Putamen (tissue), 1 donor: ENCODE measurements around the gene MRGPRG.
"Not testable (repeated sequence)": the region's sequence is repeated elsewhere in the genome, so short reads cannot be mapped to it uniquely, and the experiment has no call there.

Source experiments
- DNase-seq: peaks from one replicate; pipeline ENCODE4 v3.0.0-alpha.2; 2016; ENCODE audit warnings: low spot score

MRGPRG gene

GRCh38 chr11:3174387-3174786 lies 44.2 kb downstream of the MRGPRG start:
- no peak for DNase-seq

DNA sequence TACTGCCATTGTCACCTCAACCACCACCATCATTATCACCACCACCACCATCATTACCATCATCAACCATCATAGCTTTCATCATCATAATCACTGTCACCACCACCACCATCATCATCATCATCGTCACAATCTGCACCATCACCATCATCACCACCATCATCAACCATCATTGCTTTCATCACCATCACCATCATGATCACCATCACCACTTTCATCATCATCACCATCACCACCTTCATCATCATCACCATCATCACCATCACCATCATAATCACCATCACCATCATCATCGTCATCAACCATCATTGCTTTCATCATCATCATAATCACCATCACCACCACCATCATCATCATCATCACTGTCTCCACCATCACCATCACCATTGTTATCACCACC lies 44.8 kb downstream of the MRGPRG start:
- DNase-seq, result no peak

DNA sequence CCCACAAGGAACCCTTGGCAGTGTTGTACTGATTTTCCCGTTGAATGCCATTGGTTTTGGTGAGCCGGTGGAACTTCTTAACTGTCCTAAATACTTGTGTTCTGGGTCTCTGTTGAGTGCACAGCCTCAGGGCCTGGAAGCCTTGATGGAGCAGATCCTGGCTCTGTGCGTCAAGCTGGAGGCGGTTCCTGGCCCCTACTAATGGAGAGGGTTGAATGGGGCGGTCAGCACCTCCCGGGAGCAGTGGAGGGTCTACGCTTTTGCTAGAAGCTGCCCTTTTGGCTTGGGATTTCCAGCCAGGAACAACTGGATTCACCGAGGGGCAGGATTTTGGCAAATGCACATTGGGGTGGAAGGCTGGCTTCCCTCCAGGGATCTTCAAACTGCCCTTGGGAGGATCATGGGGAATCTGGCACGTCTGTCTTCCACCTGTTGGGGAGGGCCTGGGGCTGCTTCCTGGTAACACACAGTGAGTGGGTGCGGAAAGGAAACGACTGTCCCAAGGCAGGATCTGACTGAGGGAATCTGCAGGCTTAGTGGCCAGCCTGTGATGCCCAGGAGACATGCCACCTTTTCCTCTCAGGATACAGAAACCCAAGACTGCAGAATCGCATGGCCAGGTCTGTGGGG lies 46.6 kb downstream of the MRGPRG start:
- DNase-seq, result no peak

DNA sequence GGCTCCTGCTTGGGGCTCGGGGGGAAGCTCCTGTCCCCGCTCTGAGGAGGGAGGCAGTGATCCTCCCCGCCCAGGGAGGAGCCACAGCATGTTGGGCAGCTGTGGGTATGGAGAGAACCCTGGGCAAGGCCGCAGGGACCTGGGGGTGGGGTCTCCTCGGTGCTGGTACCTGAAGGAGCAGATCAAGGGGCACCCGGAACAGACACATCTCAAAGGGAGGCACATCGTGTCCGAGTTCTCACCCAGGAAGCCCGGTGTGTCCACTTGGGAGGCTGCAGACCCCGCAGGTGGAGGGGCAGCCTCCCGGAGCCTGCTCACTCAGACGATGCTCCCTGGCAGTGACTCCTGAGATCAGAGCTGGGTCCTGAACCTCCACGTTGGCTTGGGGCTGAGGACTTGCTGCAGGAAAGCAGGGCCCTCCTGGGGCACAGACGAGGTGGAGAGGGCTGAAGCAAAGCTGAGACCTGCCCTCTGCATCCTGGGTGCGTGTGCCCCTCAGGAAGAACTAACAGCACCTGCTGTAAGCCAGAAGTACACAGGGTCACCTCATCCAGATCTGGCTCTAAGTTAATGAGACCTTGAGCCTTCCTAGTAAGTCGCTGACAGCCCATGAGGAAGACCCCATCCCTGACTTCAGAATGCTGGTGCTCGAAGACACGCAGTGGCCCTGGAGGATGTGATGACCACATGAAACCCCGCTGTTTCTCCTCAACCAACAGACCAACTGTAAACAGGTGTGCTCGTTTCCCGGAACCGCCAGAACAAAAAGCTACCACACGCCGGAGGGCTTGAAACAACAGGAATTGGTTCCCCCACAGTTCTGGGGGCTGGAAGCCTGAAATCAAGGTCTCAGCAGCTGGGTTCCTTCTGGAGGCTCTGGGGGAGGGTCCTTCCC lies 47.6 kb downstream of the MRGPRG start:
- DNase-seq, result no peak

DNA sequence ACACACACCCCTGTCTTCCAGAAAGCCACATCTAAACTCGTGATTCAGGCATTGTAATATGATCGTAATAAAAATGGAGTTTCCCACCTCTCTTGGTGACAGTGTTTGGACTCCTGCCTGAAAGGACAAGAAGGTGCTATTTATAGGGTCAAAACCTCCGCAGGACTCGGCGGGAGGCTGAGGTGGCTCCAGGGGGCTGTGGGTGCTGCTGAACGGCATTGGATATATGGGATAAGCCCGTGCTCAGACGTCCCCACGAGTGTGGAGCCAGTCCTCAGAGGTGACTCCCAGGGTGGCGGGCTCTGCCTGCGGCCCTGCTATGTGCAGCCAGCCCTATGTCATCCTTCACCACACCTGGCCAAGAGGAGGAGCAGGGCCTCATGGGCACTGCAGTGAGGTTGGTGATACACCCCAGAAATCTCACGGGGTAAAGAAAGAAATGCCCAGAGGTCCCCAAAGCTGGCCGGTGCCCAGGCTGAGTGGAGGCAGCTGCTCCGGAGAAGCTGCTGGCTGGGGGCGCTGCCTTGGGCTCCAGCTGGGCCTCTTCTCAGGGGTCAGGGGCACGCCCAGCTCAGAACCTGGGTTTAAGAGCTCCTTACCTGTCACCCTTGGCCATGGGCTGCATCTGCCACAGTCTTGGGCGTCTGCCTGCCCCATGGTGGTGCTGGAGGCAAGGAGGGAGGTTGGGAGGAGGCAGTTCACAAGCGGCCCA lies 48.4 kb downstream of the MRGPRG start:
- DNase-seq, result no peak

DNA sequence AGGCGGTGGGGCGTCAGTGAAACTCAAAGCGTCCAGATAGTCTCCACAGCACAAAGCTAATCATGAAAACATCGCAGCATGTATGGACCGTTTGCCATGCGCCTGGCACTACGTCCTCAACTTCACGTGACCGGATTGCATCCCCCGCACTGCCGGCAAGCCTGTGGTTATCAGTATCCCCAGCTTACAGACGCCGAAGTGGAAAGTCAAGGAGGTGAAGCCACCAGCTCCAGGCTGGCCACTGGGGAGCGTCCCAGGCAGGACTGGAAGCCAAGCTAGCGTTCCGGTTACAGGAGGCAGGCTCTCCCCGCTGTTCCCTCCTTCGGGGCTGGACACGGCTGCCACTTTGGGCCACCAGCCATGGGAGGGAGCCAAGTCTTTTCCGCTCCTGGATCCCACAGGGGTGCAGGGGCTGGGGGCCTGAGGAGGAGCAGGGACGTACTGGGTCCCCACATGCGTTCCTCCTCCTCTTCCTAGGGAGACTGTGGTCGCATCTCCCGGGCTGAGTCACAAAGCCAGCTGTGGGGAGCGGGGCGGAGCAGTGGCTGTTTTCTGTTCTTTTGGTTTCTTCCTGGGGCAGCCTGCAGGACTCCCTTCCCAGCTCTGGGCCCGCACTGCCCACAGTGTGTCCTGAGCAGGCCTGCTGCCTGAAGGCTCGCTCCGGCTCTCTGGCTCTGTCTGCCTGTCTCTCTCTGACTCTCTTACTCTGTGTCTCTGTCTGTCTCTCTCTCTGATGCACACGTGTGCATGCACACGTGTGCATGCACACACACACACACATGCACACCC lies 49.2 kb downstream of the MRGPRG start:
- no peak for DNase-seq

- not testable (repeated sequence) for DNase-seq
Observed at GRCh38 chr11:3168742-3169254, 49.8 kb downstream of the MRGPRG start.
